K562 (cell line): ENCODE data around the gene ZNHIT2. TPM values are rescaled to one million over a fixed set of nuclear protein-coding genes. Genes with fewer than 3 reads are reported as not detected.

Experiments
- ATF7 ChIP-seq: fragments of 450-650 bp; IDR thresholded peaks from 2 replicates; pipeline ENCODE4 v1.7.1; 2014; ENCODE audit warnings: mild to moderate bottlenecking, moderate library complexity
- CTBP1 ChIP-seq: fragments of 450-650 bp; IDR thresholded peaks from 2 replicates; pipeline ENCODE4 v1.6.1; 2016; ENCODE audit warnings: borderline replicate concordance
- FOSL1 ChIP-seq: fragments of 200-800 bp; sonication (Bioruptor generic); conservative IDR thresholded peaks from 2 replicates; pipeline ENCODE4 v1.6.1; 2016; ENCODE audit warnings: missing genetic modification characterization, missing compliant biosample characterization
- HDAC3 ChIP-seq: fragments of 450-650 bp; IDR thresholded peaks from 2 replicates; pipeline ENCODE4 v1.6.1; 2018; ENCODE audit warnings: borderline replicate concordance, mild to moderate bottlenecking, moderate library complexity; ENCODE audit not compliant: partially characterized antibody
- LEF1 ChIP-seq: fragments of 450-650 bp; IDR thresholded peaks from 2 replicates; pipeline ENCODE4 v1.6.1; 2016; ENCODE audit warnings: mild to moderate bottlenecking
- NFE2 ChIP-seq: IDR thresholded peaks from 2 replicates; pipeline ENCODE4 v1.6.1; 2014; ENCODE audit warnings: antibody characterized with exemption, low read depth
- NFIC ChIP-seq: fragments of 450-650 bp; IDR thresholded peaks from 2 replicates; pipeline ENCODE4 v1.6.1; 2017; ENCODE audit warnings: mild to moderate bottlenecking, inconsistent platforms
- NFRKB ChIP-seq: fragments of 450-650 bp; IDR thresholded peaks from 2 replicates; pipeline ENCODE4 v1.6.1; 2016; ENCODE audit warnings: low read depth
- PHF20 ChIP-seq: fragments of 450-650 bp; IDR thresholded peaks from 2 replicates; pipeline ENCODE4 v1.6.1; 2018; ENCODE audit not compliant: partially characterized antibody
- PHF8 ChIP-seq: fragments of 200-600 bp; sonication (generic); IDR thresholded peaks from 2 replicates; pipeline ENCODE4 v1.6.1; 2012; ENCODE audit warnings: mixed run types, mild to moderate bottlenecking, inconsistent platforms, low read length, moderate library complexity, borderline replicate concordance
- POLR2AphosphoS5 ChIP-seq: IDR thresholded peaks from 2 replicates; pipeline ENCODE4 v1.6.1; 2011; ENCODE audit warnings: mild to moderate bottlenecking, low read depth, low read length, moderate library complexity; ENCODE audit not compliant: control insufficient read depth, insufficient read depth
- POLR2G ChIP-seq: fragments of 200-400 bp; formaldehyde crosslinking; IDR thresholded peaks from 2 replicates; pipeline ENCODE4 v1.6.1; 2017; ENCODE audit warnings: low read depth, mild to moderate bottlenecking, antibody characterized with exemption, low read length, moderate library complexity
- SPI1 ChIP-seq: IDR thresholded peaks from 2 replicates; pipeline ENCODE4 v1.6.1; 2011; ENCODE audit warnings: low read depth, low read length, control low read depth, borderline replicate concordance
- TBP ChIP-seq: optimal IDR thresholded peaks from 2 replicates; pipeline ENCODE3; 2011; ENCODE audit warnings: low read depth, low read length, improper control_type of control experiment
- TCF3 ChIP-seq: sonication (generic); formaldehyde crosslinking; IDR thresholded peaks from 2 replicates; pipeline ENCODE4 v1.4.0; 2020; ENCODE audit warnings: mild to moderate bottlenecking, missing genetic modification reagents
- UBTF ChIP-seq, 2 experiments: IDR thresholded peaks; 2 replicates each; pipeline ENCODE4 v1.6.1; 2012; ENCODE audit warnings: improper control_type of control experiment in 2 of 2, low read depth in 2 of 2, low read length in 2 of 2, borderline replicate concordance in 1 of 2
- ZFX ChIP-seq: sonication (generic); formaldehyde crosslinking; IDR thresholded peaks from 2 replicates; pipeline ENCODE4 v1.8.0; 2022; ENCODE audit warnings: mild to moderate bottlenecking, missing genetic modification reagents, moderate library complexity
- ZNF175 ChIP-seq: fragments of 200-800 bp; sonication (Bioruptor generic); IDR thresholded peaks from 2 replicates; pipeline ENCODE4 v1.6.1; 2016; ENCODE audit warnings: low read depth, mild to moderate bottlenecking, missing genetic modification characterization, missing compliant biosample characterization
- ZNF639 ChIP-seq, 2 experiments: fragments of 200-800 bp in 1 of 2; sonication (Bioruptor generic) in 1 of 2; sonication (generic) in 1 of 2; formaldehyde crosslinking in 1 of 2; IDR thresholded peaks in 1 of 2; conservative IDR thresholded peaks in 1 of 2; 2 replicates each; pipeline versions ENCODE4 v1.5.0 to v1.6.1; 2016 to 2020; ENCODE audit warnings: missing compliant biosample characterization in 1 of 2, missing genetic modification characterization in 1 of 2, missing genetic modification reagents in 1 of 2
- polyA plus RNA-seq, 8 experiments: library from polyadenylated mRNA; depleted of rRNA in 4 of 8; stranded (reverse) in 5 of 8; unstranded in 3 of 8; fragments of >200 nt; fragmentation: Nextera tagmentation in 2 of 8; fragmentation: Illumina TruSeq in 1 of 8; extraction: Ambion mirVana in 2 of 8; extraction: Trizol in 1 of 8; gene quantifications; 2 replicates each; pipeline versions ENCODE4 v1.2.1 to v1.2.3, GENCODE V29; 2011 to 2014; ENCODE audit warnings: inconsistent platforms in 1 of 8, missing spikeins in 1 of 8
- total RNA-seq, 7 experiments: library from RNA; depleted of rRNA in 6 of 7; stranded (reverse); fragments of >200 nt in 6 of 7; fragmentation: Illumina TruSeq in 2 of 7; extraction: Trizol in 2 of 7; gene quantifications; 2 replicates each; pipeline versions ENCODE4 v1.2.1 to v1.2.3, GENCODE V29; 2011 to 2021; ENCODE audit warnings: low replicate concordance in 1 of 7

The ZNHIT2 gene
- total and polyA plus RNA-seq, 9 of the 15 experiments (the other 6 are each of a cell fraction or from before 2014, with no cell fraction given) = 0.08 to 39.0 (median 2.5) TPM

DNA sequence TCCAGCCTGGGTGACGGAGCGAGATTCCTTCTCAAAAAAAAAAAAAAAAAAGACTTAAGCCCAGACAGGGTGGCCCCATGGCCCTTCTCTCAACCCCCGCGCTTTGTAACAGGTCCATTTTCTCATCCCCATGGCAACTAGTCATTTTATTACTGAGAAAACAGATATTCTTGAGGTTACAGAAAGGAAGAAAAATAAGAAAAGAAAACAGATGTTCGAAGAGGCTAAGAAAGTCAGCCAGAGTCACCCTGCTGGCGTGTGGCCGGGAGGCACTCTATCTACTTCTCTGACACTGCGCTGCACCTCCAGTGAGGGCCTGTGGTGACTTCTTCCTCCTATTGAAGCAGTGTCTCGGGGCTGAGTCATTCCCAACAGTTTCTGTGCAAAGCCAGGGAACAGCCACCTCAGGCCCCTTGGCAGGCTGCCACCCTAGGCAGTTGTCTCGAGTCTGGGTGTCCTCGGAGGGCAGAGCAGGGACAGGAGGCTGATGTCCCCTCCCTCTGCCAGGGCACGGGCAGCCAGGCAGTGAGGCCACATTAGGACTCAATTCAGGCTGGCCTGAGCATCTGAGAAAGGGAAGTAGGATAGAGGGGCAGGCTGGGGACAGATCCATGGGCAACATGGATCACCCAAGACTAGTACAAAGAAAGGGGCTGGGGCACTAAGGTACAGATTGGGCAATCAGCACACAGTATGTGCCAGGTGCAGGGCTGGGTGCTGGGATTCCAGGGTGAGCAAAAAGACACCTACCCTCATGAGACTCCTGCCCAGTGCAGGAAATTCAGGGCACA lies 33.2 kb upstream of the ZNHIT2 start (continued):
- TF ChIP-seq FOSL1 (peak; percentile 92), HDAC3 (no peak), NFIC (peak; percentile 97), UBTF (IDR thresholded peaks at IDR 0.05; ENCODE audit: borderline replicate concordance in 1 of 2, low read depth in 2 of 2, low read length in 2 of 2) (peak in 1 of 2 experiments; percentile 61; a peak in 1 of 4 replicates), ZNF175 (CRISPR knock-in tag) (0 out of 2 replicates have a peak, but pooled peaks have one; percentile 18), TCF3 (CRISPR knock-in tag) (0 out of 2 replicates have a peak, but pooled peaks have one; percentile 32), ZFX (CRISPR knock-in tag) (peak; percentile 65), ATF7 (peak; percentile 58; the same call in 1 of the 2 replicates), PHF20 (peak; percentile 47), LEF1 (peak; percentile 68), PHF8 (peak; percentile 40; the same call in 1 of the 2 replicates), ZNF639 (CRISPR knock-in tag; conservative IDR thresholded peaks at IDR 0.05 in 1 of 2, IDR thresholded peaks at IDR 0.05 in 1 of 2) (peak in 1 of 2 experiments; percentile 71; a peak in 2 of 4 replicates), POLR2G (peak; percentile 62), NFE2 (peak; percentile 94), POLR2AphosphoS5 (0 out of 2 replicates have a peak, but pooled peaks have one; percentile 30), NFRKB (0 out of 2 replicates have a peak, but pooled peaks have one; percentile 38), SPI1 (0 out of 2 replicates have a peak, but pooled peaks have one; percentile 14), CTBP1 (peak; percentile 69; the same call in 1 of the 2 replicates), TBP (peak; percentile 55)
